Endometrial microvascular endothelial cells (primary cell): Measurements from ENCODE around the gene TPD52L3. TPM values are rescaled to one million over a fixed set of nuclear protein-coding genes. Genes with fewer than 3 reads are reported as not detected.

Source experiments
- total RNA-seq: library from RNA; depleted of rRNA; stranded (reverse); fragments of >200 nt; gene quantifications from one replicate; pipeline ENCODE4 v1.2.3, GENCODE V29; 2015; ENCODE audit errors: inconsistent ontology term

TPD52L3 gene
- total RNA-seq, 1 donor from 2014 or later, result not detected

Other genes with a start within 250 kb of the TPD52L3 start
- 1.7 TPM for gene IL33, start 112.6 kb upstream of the TPD52L3 start, total RNA-seq
- 68.3 TPM for gene UHRF2, start 84.8 kb downstream of the TPD52L3 start, total RNA-seq